Transverse colon (tissue), 4 donors: ENCODE measurements around the gene HYKK. TPM values are rescaled to one million over a fixed set of nuclear protein-coding genes. Genes with fewer than 3 reads are reported as not detected.
"Not testable (repeated sequence)": the region's sequence is repeated elsewhere in the genome, so short reads cannot be mapped to it uniquely, and the experiment has no call there.

Source experiments
- DNase-seq: peaks from one replicate; pipeline ENCODE4 v3.0.0-alpha.2; 2019
- H3K27ac ChIP-seq, 4 donors: fragments of 200-600 bp; sonication (generic); 2 replicates each; pipeline ENCODE4 v1.5.1; 2016 to 2018; ENCODE audit warnings: inconsistent platforms in 4 of 4
- H3K27me3 ChIP-seq: fragments of 200-600 bp; sonication (generic); 2 replicates; pipeline ENCODE4 v1.5.1; 2017; ENCODE audit warnings: inconsistent platforms
- H3K36me3 ChIP-seq, 4 donors: fragments of 200-600 bp; sonication (generic); 2 replicates each; pipeline ENCODE4 v1.5.1; 2017 to 2019; ENCODE audit warnings: inconsistent platforms in 4 of 4
- H3K4me1 ChIP-seq, 4 donors: fragments of 200-600 bp; sonication (generic); 2 replicates each; pipeline ENCODE4 v1.5.1; 2017 to 2020; ENCODE audit warnings: inconsistent platforms in 4 of 4
- H3K4me3 ChIP-seq, 4 donors: fragments of 200-600 bp; sonication (generic); 1 replicate in 1 of 4; 2 replicates in 3 of 4; pipeline versions ENCODE4 v1.5.1 to v1.6.1; 2017 to 2019; ENCODE audit warnings: inconsistent platforms in 4 of 4
- H3K9me3 ChIP-seq, 2 donors: fragments of 200-600 bp; sonication (generic); 2 replicates each; pipeline ENCODE4 v1.5.1; 2017 to 2019; ENCODE audit warnings: inconsistent platforms in 2 of 2
- EP300 ChIP-seq: sonication (generic); formaldehyde crosslinking; IDR thresholded peaks from one replicate; pipeline ENCODE4 v1.6.1; 2017; ENCODE audit warnings: antibody characterized with exemption, low read depth
- POLR2A ChIP-seq: fragments of 450-650 bp; IDR thresholded peaks from one replicate; pipeline ENCODE4 v1.6.1; 2016; ENCODE audit warnings: antibody characterized with exemption, mild to moderate bottlenecking, moderate library complexity
- POLR2AphosphoS5 ChIP-seq, 3 donors: sonication (generic); formaldehyde crosslinking; IDR thresholded peaks; one replicate each; pipeline ENCODE4 v1.6.1; 2016; ENCODE audit warnings: antibody characterized with exemption in 3 of 3
- WGBS, 2 donors: methylation state at CpG; one replicate each; pipeline ENCODE4 v1.1.5; 2018; ENCODE audit warnings: low coverage in 1 of 2; 5-methylcytosine and 5-hydroxymethylcytosine counted together
- in situ Hi-C, 4 donors: fragments of 200-750 bp; cut with MboI; loops; one replicate each; pipeline versions ENCODE4 v1.15.0 to v1.15.1; 2017; ENCODE audit warnings: low sequenced_read_pairs in 3 of 4, low pct_ligation_motif_present in 1 of 4, low pct_unique_long_range_greater_than_20kb in 1 of 4
- intact Hi-C: fragments of 100-400 bp; cut with DNase I; formaldehyde crosslinking; loops from one replicate; pipeline ENCODE4 v1.15.1; 2023; ENCODE audit warnings: low total_unique reads
- total RNA-seq, 4 donors: library from RNA; depleted of rRNA; stranded (reverse); fragments of >200 nt; gene quantifications; one replicate each; pipeline ENCODE4 v1.1.0, GENCODE V29; 2016
- TF ChIP-seq, protein P1 (sequence below), 5 experiments: fragments of 200-600 bp in 3 of 5; fragments of 450-650 bp in 2 of 5; sonication (generic) in 3 of 5; IDR thresholded peaks; 1 replicate in 2 of 5; 2 replicates in 3 of 5; pipeline ENCODE4 v1.5.1; 2016 to 2017; ENCODE audit warnings: antibody characterized with exemption in 5 of 5, inconsistent platforms in 3 of 5, mild to moderate bottlenecking in 2 of 5, moderate library complexity in 1 of 5

HYKK gene
- total RNA-seq, 4 donors from 2014 or later = 4.5 to 7.6 (median 6.5) TPM

DNA sequence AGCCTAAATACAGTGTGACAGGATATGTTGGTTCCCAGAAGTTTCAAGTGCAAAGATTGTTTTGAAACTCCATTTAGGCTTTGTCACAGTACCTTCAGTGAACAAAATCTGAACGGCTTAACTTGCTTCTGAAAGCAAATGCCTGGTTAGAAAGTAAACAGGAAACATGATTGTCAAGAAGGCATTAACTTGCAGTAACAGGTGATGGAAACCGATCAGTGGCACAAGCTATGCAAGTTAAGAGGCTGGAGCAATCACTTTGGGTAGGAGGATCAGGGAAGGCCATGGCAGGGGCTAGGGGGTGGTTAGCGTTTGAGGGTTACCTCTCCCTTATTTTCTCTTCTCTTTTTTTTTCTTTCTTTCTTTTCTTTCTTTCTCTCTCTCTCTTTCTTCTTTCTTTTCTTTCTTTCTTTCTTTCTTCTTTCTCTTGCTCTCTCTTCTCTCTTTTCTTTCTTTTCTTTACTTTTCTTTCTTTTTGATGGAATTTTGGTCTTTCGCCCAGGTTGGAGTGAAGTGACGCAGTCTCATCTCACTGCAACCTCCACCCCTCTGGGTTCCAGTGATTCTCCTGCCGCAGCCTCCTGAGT lies 2.4 kb downstream of the HYKK start:
- peaks cover 6 to 13% (median 9%) of the 10 kb centered on the region in 4 donors for H3K4me1 ChIP-seq
- H3K27me3 ChIP-seq = no peaks in the 10 kb centered on the region
- intact Hi-C loops = no loop called here
- DNase-seq = no peak
- no peak for TF ChIP-seq POLR2AphosphoS5 (IDR thresholded peaks at IDR 0.05)
- TF ChIP-seq, protein P1, sequence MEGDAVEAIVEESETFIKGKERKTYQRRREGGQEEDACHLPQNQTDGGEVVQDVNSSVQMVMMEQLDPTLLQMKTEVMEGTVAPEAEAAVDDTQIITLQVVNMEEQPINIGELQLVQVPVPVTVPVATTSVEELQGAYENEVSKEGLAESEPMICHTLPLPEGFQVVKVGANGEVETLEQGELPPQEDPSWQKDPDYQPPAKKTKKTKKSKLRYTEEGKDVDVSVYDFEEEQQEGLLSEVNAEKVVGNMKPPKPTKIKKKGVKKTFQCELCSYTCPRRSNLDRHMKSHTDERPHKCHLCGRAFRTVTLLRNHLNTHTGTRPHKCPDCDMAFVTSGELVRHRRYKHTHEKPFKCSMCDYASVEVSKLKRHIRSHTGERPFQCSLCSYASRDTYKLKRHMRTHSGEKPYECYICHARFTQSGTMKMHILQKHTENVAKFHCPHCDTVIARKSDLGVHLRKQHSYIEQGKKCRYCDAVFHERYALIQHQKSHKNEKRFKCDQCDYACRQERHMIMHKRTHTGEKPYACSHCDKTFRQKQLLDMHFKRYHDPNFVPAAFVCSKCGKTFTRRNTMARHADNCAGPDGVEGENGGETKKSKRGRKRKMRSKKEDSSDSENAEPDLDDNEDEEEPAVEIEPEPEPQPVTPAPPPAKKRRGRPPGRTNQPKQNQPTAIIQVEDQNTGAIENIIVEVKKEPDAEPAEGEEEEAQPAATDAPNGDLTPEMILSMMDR (IDR thresholded peaks at IDR 0.05) = no peak
- no peak for TF ChIP-seq EP300
- no peak for TF ChIP-seq POLR2A
- WGBS, 2 donors = 71 to 81% methylated on average over 6 of the region's 6 CpGs
- H3K9me3 ChIP-seq = no peaks in the 10 kb centered on the region
- H3K27ac ChIP-seq = no peak overlapping the region
- in situ Hi-C loops = no loop called here
- no peak overlapping the region for H3K4me3 ChIP-seq
- H3K36me3 ChIP-seq = no peaks in the 10 kb centered on the region

DNA sequence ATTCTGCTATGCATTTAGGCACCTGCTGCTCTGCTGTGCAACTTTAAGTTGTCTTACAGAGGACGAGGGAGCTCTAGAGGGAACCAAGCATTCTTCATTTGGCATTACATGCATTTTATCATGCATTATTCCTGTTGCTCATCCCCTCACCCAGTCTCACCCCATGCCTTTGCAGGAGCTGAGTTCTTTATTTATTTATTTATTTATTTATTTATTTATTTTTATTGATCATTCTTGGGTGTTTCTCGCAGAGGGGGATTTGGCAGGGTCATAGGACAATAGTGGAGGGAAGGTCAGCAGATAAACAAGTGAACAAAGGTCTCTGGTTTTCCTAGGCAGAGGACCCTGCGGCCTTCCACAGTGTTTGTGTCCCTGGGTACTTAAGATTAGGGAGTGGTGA lies 12.7 kb downstream of the HYKK start:
- H3K4me1 ChIP-seq, H3K36me3 ChIP-seq, H3K27ac ChIP-seq, H3K9me3 ChIP-seq, H3K4me3 ChIP-seq, in situ Hi-C loops, intact Hi-C loops, DNase-seq, H3K27me3 ChIP-seq: not testable (repeated sequence)
- WGBS, 2 donors = 50 to 97% methylated on average over 1 to 2 of the region's 3 CpGs

DNA sequence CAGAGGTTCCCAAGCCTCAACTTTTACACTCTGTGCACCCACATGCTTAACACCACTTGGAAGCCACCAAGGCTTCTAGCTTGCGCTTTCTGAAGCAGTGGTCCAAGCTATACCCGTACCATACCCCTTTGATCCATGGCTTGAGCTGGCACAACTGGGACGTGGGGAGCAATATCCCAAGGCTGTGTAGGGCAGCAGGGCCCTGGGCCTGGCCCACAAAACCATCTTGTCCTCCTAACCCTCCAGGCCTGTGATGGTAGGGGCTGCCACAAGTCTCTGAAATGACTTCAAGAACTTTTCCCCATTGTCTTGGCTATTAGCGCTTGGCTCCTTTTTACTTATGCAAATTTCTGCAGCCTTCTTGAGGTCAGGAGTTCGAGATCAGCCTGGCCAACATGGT lies 16.9 kb downstream of the HYKK start:
- in situ Hi-C loops (no loop called here), intact Hi-C loops (no loop called here)
- no peaks in the 10 kb centered on the region for H3K36me3 ChIP-seq
- H3K27ac ChIP-seq = no peak overlapping the region
- H3K27me3 ChIP-seq = no peaks in the 10 kb centered on the region
- TF ChIP-seq, protein P1 (IDR thresholded peaks at IDR 0.05) = no peak
- TF ChIP-seq POLR2AphosphoS5 (IDR thresholded peaks at IDR 0.05) (no peak), POLR2A (no peak), EP300 (no peak)
- no peaks in the 10 kb centered on the region for H3K9me3 ChIP-seq
- no peaks in the 10 kb centered on the region for H3K4me1 ChIP-seq
- WGBS, 2 donors = 92% methylated on average over 5 of the region's 5 CpGs; no CpG with 5 or more reads in 1 of the 2 donors
- no peak for DNase-seq
- H3K4me3 ChIP-seq = no peak overlapping the region

- no peaks in the 10 kb centered on the region for H3K27me3 ChIP-seq
- no peak overlapping the region for H3K4me3 ChIP-seq
- no peaks in the 10 kb centered on the region for H3K4me1 ChIP-seq
- no peak for DNase-seq
- H3K27ac ChIP-seq = no peak overlapping the region
- in situ Hi-C loops (no loop called here), intact Hi-C loops (no loop called here)
- no peak for TF ChIP-seq POLR2AphosphoS5 (IDR thresholded peaks at IDR 0.05)
- no peak for TF ChIP-seq POLR2A
- no peak for TF ChIP-seq EP300
- TF ChIP-seq, protein P1 (IDR thresholded peaks at IDR 0.05) = no peak
- H3K36me3 ChIP-seq = no peaks in the 10 kb centered on the region
- H3K9me3 ChIP-seq = no peaks in the 10 kb centered on the region
- WGBS, 2 donors = 90 to 93% methylated on average over 5 of the region's 5 CpGs
Observed at GRCh38 chr15:78527325-78527724, 19.9 kb downstream of the HYKK start.

DNA sequence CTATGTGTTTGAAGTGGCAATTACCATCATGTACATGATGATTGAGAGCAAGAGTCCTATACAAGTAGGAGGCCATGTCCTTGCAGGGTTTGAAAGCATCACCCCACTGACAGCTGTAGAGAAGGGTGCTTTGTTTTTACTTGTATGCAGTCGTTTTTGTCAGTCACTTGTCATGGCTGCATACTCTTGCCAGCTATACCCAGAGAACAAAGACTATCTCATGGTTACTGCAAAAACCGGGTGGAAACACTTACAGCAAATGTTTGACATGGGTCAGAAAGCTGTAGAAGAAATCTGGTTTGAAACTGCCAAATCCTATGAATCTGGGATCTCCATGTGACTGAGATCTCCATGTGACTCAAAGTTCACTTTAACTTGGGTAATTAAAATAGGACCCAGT lies 26.0 kb downstream of the HYKK start:
- WGBS, 2 donors = 0 to 59% methylated on average over 1 to 2 of the region's 2 CpGs
- Histone ChIP-seq H3K4me3 (no peak overlapping the region), H3K36me3 (no peaks in the 10 kb centered on the region), H3K27ac (no peak overlapping the region), H3K27me3 (no peaks in the 10 kb centered on the region), H3K4me1 (no peaks in the 10 kb centered on the region), H3K9me3 (no peaks in the 10 kb centered on the region)
- intact Hi-C loops (no loop called here), in situ Hi-C loops (no loop called here)
- no peak for TF ChIP-seq POLR2AphosphoS5 (IDR thresholded peaks at IDR 0.05)
- no peak for TF ChIP-seq EP300
- no peak for TF ChIP-seq POLR2A
- TF ChIP-seq, protein P1 (IDR thresholded peaks at IDR 0.05) = no peak
- no peak for DNase-seq
